Medulla oblongata (tissue), 1 donor: ENCODE data around the gene MVK.

ENCODE experiments used
- DNase-seq: peaks from one replicate; pipeline ENCODE4 v3.0.0-alpha.2; 2015; ENCODE audit errors: extremely low spot score

MVK gene

DNA sequence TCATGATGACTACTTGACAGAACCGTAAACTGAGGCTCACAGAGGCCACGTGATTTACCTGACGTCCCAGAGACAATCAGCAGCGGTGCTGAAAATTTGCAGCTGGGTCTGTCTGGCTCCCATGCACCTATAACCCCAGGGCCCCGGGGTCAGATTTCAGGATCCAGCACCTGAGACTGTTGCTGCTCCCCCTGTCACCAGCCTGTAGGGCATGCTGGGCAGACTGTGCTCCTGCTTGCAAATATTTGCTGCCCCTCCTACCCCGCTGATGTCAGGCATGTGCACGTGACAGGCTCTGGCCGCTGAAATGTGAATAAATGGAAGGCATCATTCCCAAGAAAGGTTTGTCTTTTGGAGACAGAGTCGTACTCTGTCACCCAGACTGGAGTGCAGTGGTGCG is 6.3 kb upstream of the MVK start:
- no peak for DNase-seq

GRCh38 chr12:109567967-109568366 is 5.6 kb upstream of the MVK start:
- no peak for DNase-seq

- DNase-seq, result no peak
Measured at GRCh38 chr12:109568486-109568885, 5.1 kb upstream of the MVK start.

- no peak for DNase-seq
Measured at GRCh38 chr12:109571773-109572505, 1.7 kb upstream of the MVK start.

- DNase-seq, result no peak
Measured at GRCh38 chr12:109572506-109572845, 1.1 kb upstream of the MVK start.

GRCh38 chr12:109573914-109574244 is 285 bp downstream of the MVK start:
- DNase-seq, result no peak

GRCh38 chr12:109575683-109576082 is 2.1 kb downstream of the MVK start:
- no peak for DNase-seq

GRCh38 chr12:109577311-109577710 is 3.7 kb downstream of the MVK start:
- no peak for DNase-seq

DNA sequence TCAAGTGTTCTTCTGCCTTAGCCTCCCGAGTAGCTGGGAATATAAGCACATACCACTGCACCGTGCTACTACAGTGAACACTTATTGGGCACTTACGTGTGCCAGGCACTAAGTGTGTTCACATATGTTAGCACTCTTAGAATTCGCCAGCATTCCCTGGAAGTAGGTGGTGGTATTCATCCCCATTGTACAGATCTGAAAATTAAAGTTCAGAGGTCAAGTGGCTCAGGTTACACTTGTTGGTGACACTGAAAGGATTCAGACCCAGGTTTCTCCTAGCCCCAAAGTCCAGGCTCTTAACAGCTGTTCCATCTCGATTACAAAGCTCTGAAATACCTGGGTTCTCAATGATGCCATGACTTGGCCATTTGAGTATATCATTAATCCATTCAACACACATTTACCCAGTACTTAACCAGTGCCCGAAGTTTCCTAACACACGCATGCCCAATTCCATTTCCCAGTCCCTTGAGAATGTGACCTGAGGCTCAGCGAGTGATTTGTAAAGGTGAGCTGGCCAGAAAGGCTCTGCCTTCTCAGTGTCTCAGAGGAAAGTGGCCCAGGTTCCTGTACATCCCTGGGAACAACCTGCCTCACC is 4.8 kb downstream of the MVK start:
- DNase-seq, result no peak

DNA sequence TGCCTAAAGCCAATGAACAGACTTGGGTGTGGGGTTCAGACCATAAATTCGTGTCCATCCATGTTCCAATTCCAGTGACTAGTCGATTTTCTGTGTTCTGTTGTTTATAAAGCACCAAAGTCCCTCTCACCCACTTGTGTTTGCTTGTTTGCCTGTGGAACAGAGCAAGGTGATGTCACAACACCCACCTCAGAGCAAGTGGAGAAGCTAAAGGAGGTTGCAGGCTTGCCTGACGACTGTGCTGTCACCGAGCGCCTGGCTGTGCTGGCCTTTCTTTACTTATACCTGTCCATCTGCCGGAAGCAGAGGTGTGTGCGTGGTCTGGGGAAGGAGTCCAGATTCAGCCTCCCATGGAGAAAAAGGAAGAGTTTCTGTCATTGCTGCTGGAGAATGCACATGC is 6.0 kb downstream of the MVK start:
- no peak for DNase-seq

- DNase-seq, result peak; percentile 19
Measured at GRCh38 chr12:109580272-109580671, 6.7 kb downstream of the MVK start.

- DNase-seq, result no peak
Measured at GRCh38 chr12:109580684-109581333, 7.2 kb downstream of the MVK start.

DNA sequence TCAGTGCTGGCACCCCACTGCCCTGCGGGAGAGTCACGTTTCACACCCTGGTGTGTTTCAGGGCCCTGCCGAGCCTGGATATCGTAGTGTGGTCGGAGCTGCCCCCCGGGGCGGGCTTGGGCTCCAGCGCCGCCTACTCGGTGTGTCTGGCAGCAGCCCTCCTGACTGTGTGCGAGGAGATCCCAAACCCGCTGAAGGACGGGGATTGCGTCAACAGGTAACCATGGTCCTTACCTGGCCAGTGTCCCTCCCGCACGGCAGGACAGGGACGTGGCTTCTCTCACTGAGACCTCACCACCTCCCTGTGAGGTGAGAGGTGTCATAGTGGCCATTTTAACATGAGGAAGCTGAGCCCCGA is 7.7 kb downstream of the MVK start:
- no peak for DNase-seq

- no peak for DNase-seq
Measured at GRCh38 chr12:109581856-109582255, 8.3 kb downstream of the MVK start.

GRCh38 chr12:109582636-109583035 is 9.0 kb downstream of the MVK start:
- DNase-seq, result no peak

- DNase-seq, result no peak
Measured at GRCh38 chr12:109583733-109584132, 10.1 kb downstream of the MVK start.

DNA sequence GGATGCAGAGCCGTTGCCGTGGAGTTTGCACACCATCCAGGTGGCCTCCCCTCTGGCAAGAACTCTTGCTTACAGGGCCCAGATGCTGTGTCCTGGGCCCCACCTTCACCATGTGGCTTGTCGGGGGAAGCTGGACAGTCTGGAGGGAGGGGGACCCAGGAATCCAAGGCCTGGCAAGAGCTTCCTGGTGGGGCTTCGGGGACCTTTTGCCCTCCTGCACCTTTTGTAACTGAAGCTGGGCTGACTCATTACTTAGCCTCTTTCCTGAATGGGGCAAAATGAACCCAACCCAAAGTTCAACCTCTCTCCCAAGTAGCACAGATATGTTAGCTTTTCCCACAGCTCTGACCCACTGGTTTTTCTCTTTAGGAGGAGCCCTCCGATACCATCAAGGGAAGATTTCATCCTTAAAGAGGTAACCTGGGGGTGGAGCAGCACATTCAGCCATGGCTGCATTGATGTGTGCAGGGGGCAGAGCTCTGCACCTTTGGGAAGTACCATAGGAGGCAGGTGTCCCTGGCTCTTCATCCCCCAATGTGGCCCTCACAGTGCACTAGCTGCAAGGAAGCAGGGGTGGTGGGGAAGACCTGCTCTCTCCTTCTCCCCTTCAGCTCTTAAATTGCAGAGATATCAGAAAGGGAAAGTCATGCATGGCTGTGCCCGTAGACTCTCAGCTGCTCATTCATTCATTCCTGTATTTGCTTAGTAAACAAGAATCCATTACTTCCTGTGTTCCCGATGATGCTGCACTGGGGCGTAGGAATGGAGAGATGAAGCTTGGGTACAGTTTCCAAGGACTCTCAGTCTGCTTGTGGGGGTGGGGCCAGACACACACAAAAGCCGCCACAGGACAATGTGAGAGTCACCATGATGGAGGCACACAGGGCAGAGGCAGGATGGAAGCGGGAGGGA is 13.0 kb downstream of the MVK start:
- no peak for DNase-seq

DNA sequence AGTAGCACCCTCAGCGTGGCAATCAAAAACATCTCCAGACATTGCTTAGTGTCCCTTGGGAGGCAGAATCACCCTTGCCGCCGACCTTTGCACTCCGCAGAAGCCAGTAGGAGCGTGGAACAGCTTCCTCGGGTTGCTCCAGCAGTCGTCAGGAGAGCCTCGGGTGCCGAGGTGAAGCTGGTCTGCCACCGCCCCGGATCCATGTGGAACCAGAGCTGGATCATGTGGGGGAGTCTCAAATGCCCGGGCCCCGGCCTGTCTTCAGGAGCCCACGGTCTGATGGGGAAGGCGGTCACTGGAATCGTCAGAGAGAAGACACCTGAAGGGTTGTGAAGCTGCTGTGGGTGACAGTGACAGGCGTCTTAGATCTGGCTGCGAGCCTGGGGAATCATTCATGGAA is 14.3 kb downstream of the MVK start:
- DNase-seq, result no peak

GRCh38 chr12:109588461-109589239 is 15.1 kb downstream of the MVK start:
- no peak for DNase-seq

DNA sequence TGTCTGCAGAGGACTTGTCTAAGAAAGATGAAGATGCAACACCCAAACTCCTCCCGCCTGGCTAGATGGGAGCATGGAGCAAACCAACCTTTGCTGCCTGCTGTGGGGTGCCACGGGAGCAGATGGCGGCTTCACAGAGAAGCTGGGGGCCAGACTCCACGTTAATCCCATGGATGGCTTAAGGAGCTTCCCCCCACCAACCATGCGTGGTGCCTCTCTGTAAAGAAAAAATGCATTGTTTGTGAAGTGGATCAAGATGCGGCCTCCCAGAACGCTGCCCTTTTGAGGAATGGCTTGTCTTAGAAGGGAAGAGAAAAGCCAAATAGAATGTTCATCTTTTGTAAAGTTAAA is 15.6 kb downstream of the MVK start:
- no peak for DNase-seq

DNA sequence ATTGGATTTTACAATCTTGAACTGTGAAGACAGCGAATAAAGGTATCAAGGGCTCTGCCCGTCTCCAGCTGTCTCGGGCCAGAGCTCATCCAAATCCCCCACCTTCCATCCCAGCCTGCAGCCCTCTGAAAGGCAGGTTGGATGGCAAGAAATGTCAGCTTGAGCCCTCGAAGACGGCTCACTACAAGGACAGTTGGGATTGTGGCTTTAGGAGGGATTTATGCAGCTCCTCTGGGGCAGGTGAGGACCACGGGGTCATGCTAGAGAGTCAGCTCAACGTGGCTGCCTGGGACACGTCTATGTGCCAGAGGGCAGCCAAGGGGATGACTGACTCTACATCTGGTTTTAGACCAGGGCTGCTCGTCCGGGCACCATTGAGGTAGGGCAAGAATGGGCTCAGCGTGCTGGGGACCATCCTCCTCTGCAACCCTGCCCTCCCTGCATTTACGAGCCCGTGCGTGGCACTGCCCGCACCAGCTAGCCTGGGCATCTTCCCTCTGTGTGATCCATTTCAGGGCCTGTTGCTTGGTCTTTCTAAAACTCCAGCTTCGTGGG is 16.2 kb downstream of the MVK start:
- no peak for DNase-seq

DNA sequence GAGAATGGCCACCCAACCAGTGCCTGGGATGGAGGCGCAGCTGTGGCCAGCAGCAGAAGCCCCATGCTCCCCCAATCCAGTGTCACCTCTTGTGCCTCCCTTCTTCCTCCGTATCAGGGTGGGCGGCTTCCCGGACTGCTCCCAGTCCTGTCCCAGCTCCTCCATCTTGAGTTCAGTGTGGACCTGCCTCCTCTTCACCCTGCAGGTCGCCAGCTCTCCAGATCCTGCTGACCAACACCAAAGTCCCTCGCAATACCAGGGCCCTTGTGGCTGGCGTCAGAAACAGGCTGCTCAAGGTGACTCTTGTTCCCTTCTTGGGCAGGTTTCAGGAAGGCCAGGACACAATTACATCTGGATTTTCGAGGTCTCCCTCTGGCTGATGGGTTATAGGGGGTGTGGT is 17.0 kb downstream of the MVK start:
- DNase-seq, result no peak
